D721Med (cell line): Measurements from ENCODE around the gene DNAH17.

Source experiments
- DNase-seq: peaks from one replicate; pipeline ENCODE4 v3.0.0; 2011; ENCODE audit warnings: low spot score; ENCODE audit not compliant: insufficient read length
- FAIRE-seq: peaks from 2 replicates; lab custom pipeline; 2011; peaks lifted over from hg19 to GRCh38; lab: Jason Lieb, UNC
- TF ChIP-seq, protein P1 (sequence below): IDR thresholded peaks from 2 replicates; pipeline ENCODE4 v1.5.1; 2012; ENCODE audit warnings: mild to moderate bottlenecking, control low read depth; ENCODE audit not compliant: insufficient read depth; ENCODE audit errors: missing control alignments

The DNAH17 gene

DNA sequence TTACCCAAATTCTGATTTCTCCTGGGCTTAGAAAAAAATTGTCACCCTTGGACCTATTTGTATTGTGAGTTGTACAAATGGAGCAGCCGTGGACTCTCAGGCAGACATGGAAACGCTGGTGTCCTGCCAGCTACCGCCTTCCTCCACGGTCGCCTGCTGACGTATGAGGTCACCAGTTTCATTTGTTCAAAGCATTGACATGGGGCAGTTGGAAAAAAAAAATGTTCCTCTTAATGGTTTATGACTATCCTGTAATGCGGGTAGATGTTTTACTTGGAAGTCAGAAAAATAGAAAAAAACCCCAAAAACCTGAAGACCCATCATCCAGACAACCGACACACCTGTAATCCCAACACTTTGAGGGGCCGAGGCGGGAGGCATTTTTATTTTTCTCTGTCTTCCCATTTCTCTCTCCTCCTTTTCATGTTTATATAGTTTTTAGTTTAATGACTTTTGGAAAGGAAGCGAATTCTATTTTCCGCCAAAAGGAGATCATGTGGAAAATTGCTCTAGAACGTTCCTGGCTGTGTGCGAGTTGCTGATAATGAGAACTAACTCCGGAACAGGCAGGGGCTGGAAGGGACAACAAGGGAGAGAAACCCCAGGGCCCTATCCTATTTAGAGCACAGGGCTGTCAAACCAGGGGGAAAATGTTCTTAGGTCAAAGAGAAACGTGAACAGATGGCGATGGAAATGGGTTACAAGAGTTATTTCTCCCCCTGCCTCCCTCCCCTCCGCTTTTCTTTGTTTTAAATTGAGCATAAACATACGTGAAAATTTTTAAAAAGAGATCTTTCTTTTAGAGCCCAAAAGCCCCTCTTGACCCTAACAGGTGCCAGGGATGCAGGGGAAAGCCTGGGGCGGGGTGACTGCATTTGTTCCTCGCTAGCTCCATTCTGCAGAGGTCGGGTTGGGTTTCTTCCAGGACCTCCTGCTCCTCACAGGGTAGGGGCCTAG lies 13.7 kb downstream of the DNAH17 start:
- no peak for DNase-seq
- TF ChIP-seq, protein P1, sequence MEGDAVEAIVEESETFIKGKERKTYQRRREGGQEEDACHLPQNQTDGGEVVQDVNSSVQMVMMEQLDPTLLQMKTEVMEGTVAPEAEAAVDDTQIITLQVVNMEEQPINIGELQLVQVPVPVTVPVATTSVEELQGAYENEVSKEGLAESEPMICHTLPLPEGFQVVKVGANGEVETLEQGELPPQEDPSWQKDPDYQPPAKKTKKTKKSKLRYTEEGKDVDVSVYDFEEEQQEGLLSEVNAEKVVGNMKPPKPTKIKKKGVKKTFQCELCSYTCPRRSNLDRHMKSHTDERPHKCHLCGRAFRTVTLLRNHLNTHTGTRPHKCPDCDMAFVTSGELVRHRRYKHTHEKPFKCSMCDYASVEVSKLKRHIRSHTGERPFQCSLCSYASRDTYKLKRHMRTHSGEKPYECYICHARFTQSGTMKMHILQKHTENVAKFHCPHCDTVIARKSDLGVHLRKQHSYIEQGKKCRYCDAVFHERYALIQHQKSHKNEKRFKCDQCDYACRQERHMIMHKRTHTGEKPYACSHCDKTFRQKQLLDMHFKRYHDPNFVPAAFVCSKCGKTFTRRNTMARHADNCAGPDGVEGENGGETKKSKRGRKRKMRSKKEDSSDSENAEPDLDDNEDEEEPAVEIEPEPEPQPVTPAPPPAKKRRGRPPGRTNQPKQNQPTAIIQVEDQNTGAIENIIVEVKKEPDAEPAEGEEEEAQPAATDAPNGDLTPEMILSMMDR = no peak
- no peak for FAIRE-seq

DNA sequence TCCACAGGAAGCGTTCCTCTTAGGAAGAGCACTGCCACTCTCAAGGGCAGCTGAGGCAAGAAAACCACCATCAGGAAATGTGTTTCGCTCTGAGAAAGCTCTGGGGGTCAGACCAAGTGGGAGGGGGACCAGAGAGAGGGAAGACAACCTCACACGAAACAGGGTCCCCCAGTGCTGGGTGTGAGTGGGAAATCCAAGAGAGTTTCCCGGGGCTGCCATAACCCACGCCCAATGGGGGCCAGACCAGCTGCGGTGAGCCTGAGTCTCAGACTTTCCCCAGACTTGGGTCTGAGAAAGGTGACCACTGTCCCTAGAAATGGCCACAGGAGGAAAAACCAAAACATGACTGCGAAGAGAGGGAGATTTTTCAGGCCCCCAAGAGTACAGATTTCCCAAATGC lies 14.5 kb downstream of the DNAH17 start:
- FAIRE-seq = no peak
- TF ChIP-seq, protein P1 = no peak
- no peak for DNase-seq

DNA sequence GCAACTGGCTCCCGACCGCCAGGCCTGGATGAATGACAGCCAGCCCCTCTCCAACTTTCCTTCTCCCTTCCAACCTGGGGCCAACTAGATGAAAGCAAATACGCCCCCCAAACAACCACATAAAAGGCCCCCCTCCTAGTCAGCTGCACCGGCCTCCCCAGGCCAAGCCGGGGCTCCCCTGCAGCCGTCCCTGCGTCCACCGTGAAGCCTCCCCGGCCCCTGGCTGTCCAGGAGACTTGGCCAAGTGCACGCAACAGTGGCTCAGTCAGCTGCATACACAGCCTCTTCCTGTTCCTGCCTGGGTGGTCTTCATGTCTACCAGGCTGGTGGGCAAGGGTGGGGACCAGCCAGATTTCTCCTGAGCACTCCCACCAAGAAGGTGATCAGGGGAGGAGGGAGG lies 16.0 kb downstream of the DNAH17 start:
- FAIRE-seq (no peak), DNase-seq (no peak)
- TF ChIP-seq, protein P1 = no peak

DNA sequence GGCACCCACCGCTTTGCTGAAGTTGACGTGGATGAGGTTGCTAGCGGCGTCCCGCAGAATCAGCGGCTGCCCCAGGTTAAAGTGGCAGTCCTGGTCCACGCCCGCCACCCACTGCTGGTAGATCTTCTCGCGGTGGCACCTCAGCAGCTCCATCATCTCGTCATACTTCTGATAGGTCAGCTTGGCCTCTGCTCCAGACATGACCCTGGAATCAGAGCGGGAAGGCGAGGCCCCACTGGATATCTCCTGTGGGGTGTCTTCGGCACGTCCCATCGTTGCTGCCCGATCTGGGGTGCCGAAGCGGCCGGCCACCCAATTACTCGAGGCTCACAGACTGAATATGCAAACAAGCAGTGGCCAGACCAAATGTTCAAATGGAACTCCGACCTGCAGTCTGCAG lies 16.5 kb downstream of the DNAH17 start:
- DNase-seq = no peak
- no peak for FAIRE-seq
- TF ChIP-seq, protein P1 = no peak

DNA sequence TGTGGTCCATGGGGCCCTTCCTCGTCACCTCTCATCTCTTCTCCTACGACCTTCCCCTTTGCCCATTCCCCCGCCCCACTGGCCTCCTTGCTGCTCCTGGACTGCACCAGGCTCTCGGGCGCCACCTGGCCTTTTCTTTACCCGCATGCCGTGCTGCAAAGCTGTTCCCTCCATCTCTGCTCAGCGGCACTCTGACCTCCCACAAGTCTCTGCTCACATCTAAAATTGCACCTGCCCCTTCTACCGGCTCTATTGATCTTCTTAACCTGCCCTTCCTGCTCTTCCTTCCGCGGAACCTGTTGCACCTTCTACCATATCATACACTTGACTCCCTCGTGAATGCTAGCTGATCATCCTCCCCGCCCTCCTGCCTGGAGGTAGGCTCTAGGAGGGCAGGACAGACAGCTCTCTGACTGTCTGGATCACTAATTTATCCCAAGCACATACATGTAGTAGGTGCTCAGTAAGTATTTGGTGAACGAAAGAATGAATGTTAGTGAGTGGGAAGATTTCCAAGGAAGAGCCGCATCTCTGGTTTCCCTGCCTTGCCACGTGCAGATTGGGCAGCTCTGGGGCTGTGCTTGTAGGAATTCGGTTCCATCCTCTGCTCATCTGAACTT lies 17.3 kb downstream of the DNAH17 start:
- no peak for DNase-seq
- FAIRE-seq = no peak
- TF ChIP-seq, protein P1 = no peak

DNA sequence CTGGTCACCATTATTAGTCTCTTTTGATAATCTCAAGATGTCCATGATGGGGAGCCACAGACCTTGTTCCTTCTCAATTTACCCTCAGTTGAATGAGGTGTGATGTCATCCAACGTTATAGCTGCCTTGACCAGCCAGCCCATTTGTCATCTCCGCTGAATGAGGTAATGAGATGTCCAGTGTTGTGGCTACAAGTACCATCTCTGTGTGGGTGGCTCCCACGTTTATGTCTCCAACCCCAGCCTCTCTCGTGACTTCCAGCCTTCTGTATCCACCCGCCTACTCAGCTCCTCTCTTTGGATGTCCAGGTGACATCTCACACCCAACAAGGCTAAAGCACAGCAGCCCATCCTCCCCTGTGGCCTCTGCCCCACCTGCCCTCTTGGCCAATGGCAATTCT lies 18.2 kb downstream of the DNAH17 start:
- no peak for FAIRE-seq
- DNase-seq = no peak
- TF ChIP-seq, protein P1 = no peak
